B cell (primary cell): ENCODE results near the gene BAIAP2L1. TPM values are rescaled to one million over a fixed set of nuclear protein-coding genes. Genes with fewer than 3 reads are reported as not detected.

Source experiments
- ATAC-seq: fragments of 200-7000 bp; cut with Tn5 transposase; one replicate; pipeline ENCODE4 v1.10.0; 2021; ENCODE audit warnings: low read depth, mild to moderate bottlenecking, moderate number of reproducible peaks, moderate library complexity
- CTCF ChIA-PET: fragments of 350-600 bp; sonication (Branson Sonifier 250); formaldehyde crosslinking; loops from one replicate; lab custom pipeline; 2021; ENCODE audit warnings: antibody characterized with exemption, inconsistent platforms; lab: Charles Lee
- POLR2A ChIA-PET: fragments of 350-600 bp; sonication (Branson Sonifier 250); formaldehyde crosslinking; loops from one replicate; lab custom pipeline; 2021; ENCODE audit warnings: antibody characterized with exemption; lab: Charles Lee
- DNase-seq: peaks from one replicate; pipeline ENCODE4 v3.0.0; 2013
- H2AFZ ChIP-seq: 2 replicates; pipeline ENCODE4 v1.6.1; 2012; ENCODE audit warnings: mild to moderate bottlenecking, low read depth, low read length; ENCODE audit not compliant: insufficient read depth, poor library complexity, severe bottlenecking
- H3K27ac ChIP-seq, 2 donors: 1 replicate in 1 of 2; 2 replicates in 1 of 2; pipeline ENCODE4 v1.5.1; 2012 to 2013; ENCODE audit warnings: low read length in 2 of 2, mild to moderate bottlenecking in 2 of 2, moderate library complexity in 1 of 2
- H3K27me3 ChIP-seq, 4 experiments: fragments of 200-600 bp in 1 of 4; sonication (generic) in 1 of 4; replicated peaks in 1 of 4; 1 replicate in 2 of 4; 2 replicates in 2 of 4; pipeline versions ENCODE4 v1.6.1 to v1.7.0; 2013 to 2016; ENCODE audit warnings: low read length in 3 of 4, mild to moderate bottlenecking in 2 of 4, mixed read lengths in 1 of 4, moderate library complexity in 1 of 4; ENCODE audit not compliant: insufficient read depth in 4 of 4, control insufficient read depth in 3 of 4; ENCODE audit errors: control extremely low read depth in 1 of 4
- H3K36me3 ChIP-seq, 2 experiments: replicated peaks in 1 of 2; 1 replicate in 1 of 2; 2 replicates in 1 of 2; pipeline versions ENCODE4 v1.6.1 to v1.7.1; 2013; ENCODE audit warnings: low read length in 1 of 2; ENCODE audit not compliant: insufficient read depth in 2 of 2, control insufficient read depth in 1 of 2; ENCODE audit errors: control extremely low read depth in 1 of 2, extremely low read depth in 1 of 2
- H3K4me1 ChIP-seq, 2 donors: fragments of 200-600 bp in 1 of 2; sonication (generic) in 1 of 2; 1 replicate in 1 of 2; 2 replicates in 1 of 2; pipeline versions ENCODE4 v1.5.1 to v1.6.1; 2013 to 2017; ENCODE audit warnings: low read length in 2 of 2; ENCODE audit not compliant: control insufficient read depth in 2 of 2, insufficient read depth in 2 of 2
- H3K4me2 ChIP-seq: replicated peaks from 2 replicates; pipeline ENCODE3; 2012; ENCODE audit warnings: mild to moderate bottlenecking, low read depth, low read length; ENCODE audit not compliant: poor library complexity, severe bottlenecking
- H3K4me3 ChIP-seq, 5 experiments: fragments of 200-600 bp in 1 of 5; sonication (generic) in 1 of 5; 1 replicate in 3 of 5; 2 replicates in 2 of 5; pipeline versions ENCODE4 v1.5.1 to v1.7.0; 2011 to 2016; ENCODE audit warnings: low read length in 4 of 5, mild to moderate bottlenecking in 4 of 5, low read depth in 2 of 5, control low read depth in 1 of 5, moderate library complexity in 1 of 5; ENCODE audit not compliant: insufficient read depth in 1 of 5; ENCODE audit errors: control extremely low read depth in 1 of 5, extremely low read depth in 1 of 5
- H3K79me2 ChIP-seq: fragments of 200-600 bp; sonication (generic); one replicate; pipeline ENCODE4 v1.6.0; 2016; ENCODE audit warnings: low read length; ENCODE audit not compliant: control insufficient read depth, insufficient read depth
- H3K9ac ChIP-seq: fragments of 200-600 bp; sonication (generic); 2 replicates; pipeline ENCODE4 v1.6.1; 2017; ENCODE audit warnings: mild to moderate bottlenecking, low read length, moderate library complexity
- H3K9me3 ChIP-seq, 3 donors: one replicate each; pipeline versions ENCODE4 v1.6.1 to v1.7.1; 2013; ENCODE audit warnings: low read length in 2 of 3; ENCODE audit not compliant: control insufficient read depth in 2 of 3, insufficient read depth in 1 of 3; ENCODE audit errors: control extremely low read depth in 1 of 3
- H4K20me1 ChIP-seq: 2 replicates; pipeline ENCODE4 v1.6.0; 2012; ENCODE audit warnings: mild to moderate bottlenecking, low read length; ENCODE audit not compliant: insufficient read depth, control insufficient read depth, poor library complexity, severe bottlenecking
- H3K27ac Mint-ChIP-seq: one replicate; pipeline ENCODE4 v1.8.0; 2021; ENCODE audit warnings: mixed read lengths
- H3K27me3 Mint-ChIP-seq: one replicate; pipeline ENCODE4 v1.8.0; 2021; ENCODE audit warnings: mixed read lengths
- H3K4me1 Mint-ChIP-seq: one replicate; pipeline ENCODE4 v1.8.0; 2021; ENCODE audit warnings: mixed read lengths
- H3K4me3 Mint-ChIP-seq: one replicate; pipeline ENCODE4 v1.8.0; 2021; ENCODE audit warnings: mixed read lengths
- H3K9me3 Mint-ChIP-seq: one replicate; pipeline ENCODE4 v1.8.0; 2022; ENCODE audit warnings: mixed read lengths; ENCODE audit not compliant: insufficient read depth
- CTCF ChIP-seq: fragments of 200-600 bp; IDR thresholded peaks from one replicate; pipeline ENCODE4 v1.8.0; 2022; ENCODE audit warnings: antibody characterized with exemption, mild to moderate bottlenecking
- EZH2 ChIP-seq: IDR thresholded peaks from 2 replicates; pipeline ENCODE4 v1.6.1; 2012; ENCODE audit warnings: borderline replicate concordance, low read depth, mild to moderate bottlenecking, moderate library complexity, low read length; ENCODE audit not compliant: insufficient read depth, poor library complexity, severe bottlenecking
- WGBS: methylation state at CpG from one replicate; pipeline ENCODE4 v1.1.5; 2013; ENCODE audit warnings: missing lambda C conversion rate; ENCODE audit not compliant: insufficient coverage; 5-methylcytosine and 5-hydroxymethylcytosine counted together
- intact Hi-C: fragments of 100-400 bp; cut with micrococcal nuclease; formaldehyde crosslinking; loops from one replicate; pipeline ENCODE4 v1.10.0; 2022
- polyA plus RNA-seq: library from polyadenylated mRNA; depleted of rRNA; stranded (reverse); fragments of >200 nt; gene quantifications from 2 replicates; pipeline ENCODE4 v1.2.3, GENCODE V29; 2012
- total RNA-seq, 2 donors: library from RNA; stranded (reverse); fragments of 120-200 nt in 1 of 2; gene quantifications; 1 replicate in 1 of 2; 2 replicates in 1 of 2; pipeline versions ENCODE4 v1.2.3 to v1.2.4, GENCODE V29; 2013 to 2022

BAIAP2L1 gene
- total and polyA plus RNA-seq, 2 donors (not counting 1 experiment from before 2014, with no cell fraction given): 1.5 to 3.7 TPM

- Histone ChIP-seq H3K9me3 (no peaks in the 10 kb centered on the region), H2AFZ (no peak overlapping the region), H3K4me2 (no peak overlapping the region), H3K36me3 (peaks cover 0 to 3% of the 10 kb centered on the region in 2 experiments), H3K4me1 (peaks cover 21 to 35% of the 10 kb centered on the region in 2 donors), H3K4me3 (no peak overlapping the region), H3K79me2 (peaks cover 38% of the 10 kb centered on the region), H4K20me1 (peaks cover 61% of the 10 kb centered on the region), H3K9ac (no peak overlapping the region), H3K27me3 (no peaks in the 10 kb centered on the region), H3K27ac (no peak overlapping the region)
- no peak overlapping the region for H3K4me3 Mint-ChIP-seq
- no peak for ATAC-seq
- no peaks in the 10 kb centered on the region for H3K9me3 Mint-ChIP-seq
- ChIA-PET CTCF (no interaction called here), POLR2A (no interaction called here)
- intact Hi-C loops: no loop called here
- no peak for TF ChIP-seq EZH2
- TF ChIP-seq CTCF: no peak
- WGBS: 95% methylated on average over 17 of the region's 21 CpGs
- no peak for DNase-seq
- H3K4me1 Mint-ChIP-seq: peaks cover 34% of the 10 kb centered on the region
- H3K27me3 Mint-ChIP-seq: no peaks in the 10 kb centered on the region
- H3K27ac Mint-ChIP-seq: no peak overlapping the region
Measured at GRCh38 chr7:98286701-98287485, 114.0 kb downstream of the BAIAP2L1 start.

- WGBS: 89% methylated on average over 12 of the region's 14 CpGs
- H3K27me3 Mint-ChIP-seq: no peaks in the 10 kb centered on the region
- Histone ChIP-seq H3K36me3 (no peaks in the 10 kb centered on the region), H3K4me2 (no peak overlapping the region), H2AFZ (no peak overlapping the region), H3K4me3 (no peak overlapping the region), H3K9me3 (no peaks in the 10 kb centered on the region), H3K4me1 (peaks cover 21 to 35% of the 10 kb centered on the region in 2 donors), H3K27ac (no peak overlapping the region), H4K20me1 (peaks cover 61% of the 10 kb centered on the region), H3K27me3 (no peaks in the 10 kb centered on the region), H3K9ac (no peak overlapping the region), H3K79me2 (peaks cover 40% of the 10 kb centered on the region)
- ATAC-seq (no peak), DNase-seq (no peak)
- H3K27ac Mint-ChIP-seq: no peak overlapping the region
- no peaks in the 10 kb centered on the region for H3K9me3 Mint-ChIP-seq
- no peak for TF ChIP-seq EZH2
- no peak for TF ChIP-seq CTCF
- H3K4me3 Mint-ChIP-seq: no peak overlapping the region
- H3K4me1 Mint-ChIP-seq: peaks cover 34% of the 10 kb centered on the region
- POLR2A ChIA-PET: interaction anchor here (0.6 kb wide), 1 partner anchor 869 kb away, joined by 3 read pairs; no protein-coding TSS in a partner anchor
- CTCF ChIA-PET: no interaction called here
- intact Hi-C loops: no loop called here
Measured at GRCh38 chr7:98286093-98286539, 114.8 kb downstream of the BAIAP2L1 start.
